Measurements from ENCODE around the gene NEK11.

DNA sequence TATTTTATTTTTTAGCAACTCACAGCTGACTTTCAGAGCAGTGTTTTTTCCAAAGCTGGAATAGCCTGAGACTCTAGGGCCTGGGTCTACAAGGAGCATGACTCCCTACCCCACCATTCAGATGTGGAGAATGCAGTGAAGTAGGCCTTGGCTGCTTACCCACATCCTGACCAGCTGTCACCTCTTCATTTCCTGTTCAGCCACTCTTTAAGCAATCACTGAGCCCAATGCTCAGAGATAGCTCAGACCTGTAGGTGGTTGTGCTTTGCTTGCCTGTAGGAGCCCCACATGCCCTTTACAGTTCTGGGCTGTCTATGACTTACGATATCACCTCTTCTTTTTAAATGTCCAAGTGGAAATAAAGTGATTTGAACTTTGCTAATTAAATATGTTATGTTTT lies 148.1 kb downstream of the NEK11 start:
- TF ChIP-seq, protein P1, sequence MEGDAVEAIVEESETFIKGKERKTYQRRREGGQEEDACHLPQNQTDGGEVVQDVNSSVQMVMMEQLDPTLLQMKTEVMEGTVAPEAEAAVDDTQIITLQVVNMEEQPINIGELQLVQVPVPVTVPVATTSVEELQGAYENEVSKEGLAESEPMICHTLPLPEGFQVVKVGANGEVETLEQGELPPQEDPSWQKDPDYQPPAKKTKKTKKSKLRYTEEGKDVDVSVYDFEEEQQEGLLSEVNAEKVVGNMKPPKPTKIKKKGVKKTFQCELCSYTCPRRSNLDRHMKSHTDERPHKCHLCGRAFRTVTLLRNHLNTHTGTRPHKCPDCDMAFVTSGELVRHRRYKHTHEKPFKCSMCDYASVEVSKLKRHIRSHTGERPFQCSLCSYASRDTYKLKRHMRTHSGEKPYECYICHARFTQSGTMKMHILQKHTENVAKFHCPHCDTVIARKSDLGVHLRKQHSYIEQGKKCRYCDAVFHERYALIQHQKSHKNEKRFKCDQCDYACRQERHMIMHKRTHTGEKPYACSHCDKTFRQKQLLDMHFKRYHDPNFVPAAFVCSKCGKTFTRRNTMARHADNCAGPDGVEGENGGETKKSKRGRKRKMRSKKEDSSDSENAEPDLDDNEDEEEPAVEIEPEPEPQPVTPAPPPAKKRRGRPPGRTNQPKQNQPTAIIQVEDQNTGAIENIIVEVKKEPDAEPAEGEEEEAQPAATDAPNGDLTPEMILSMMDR (IDR thresholded peaks at IDR 0.05), result no peak
- TF ChIP-seq EZH2 (IDR thresholded peaks at IDR 0.05), result no peak
